Activated T-helper 1 cell treated with Interleukin-2 at 50 U/mL for 16 hours (primary cell): ENCODE data around the gene PANK1.
"Not testable (repeated sequence)": the region's sequence is repeated elsewhere in the genome, so short reads cannot be mapped to it uniquely, and the experiment has no call there.

Experiments
- DNase-seq: peaks from one replicate; pipeline ENCODE4 v3.0.0-alpha.2; 2020; ENCODE audit warnings: low read depth

PANK1 gene

GRCh38 chr10:89566992-89567391 lies 78.0 kb downstream of the PANK1 start:
- DNase-seq = no peak

GRCh38 chr10:89566095-89566950 lies 78.7 kb downstream of the PANK1 start:
- DNase-seq = no peak

GRCh38 chr10:89565180-89565579 lies 79.9 kb downstream of the PANK1 start:
- DNase-seq = no peak

GRCh38 chr10:89563861-89564478 lies 81.1 kb downstream of the PANK1 start:
- DNase-seq = no peak

- DNase-seq = no peak
These were observed 81.7 kb downstream of the PANK1 start for GRCh38 chr10:89563311-89563710.

- DNase-seq = no peak
These were observed 88.4 kb downstream of the PANK1 start for GRCh38 chr10:89556600-89556999.

- DNase-seq = no peak
These were observed 89.2 kb downstream of the PANK1 start for GRCh38 chr10:89555688-89556445.

GRCh38 chr10:89554433-89554832 lies 90.6 kb downstream of the PANK1 start:
- no peak for DNase-seq

GRCh38 chr10:89553064-89553734 lies 91.8 kb downstream of the PANK1 start:
- DNase-seq = no peak

- no peak for DNase-seq
These were observed 92.8 kb downstream of the PANK1 start for GRCh38 chr10:89552213-89552612.

- DNase-seq = no peak
These were observed 94.5 kb downstream of the PANK1 start for GRCh38 chr10:89550509-89550908.

- DNase-seq = no peak
These were observed 95.5 kb downstream of the PANK1 start for GRCh38 chr10:89549510-89549909.

GRCh38 chr10:89548673-89549072 lies 96.4 kb downstream of the PANK1 start:
- no peak for DNase-seq

- DNase-seq = no peak
These were observed 97.1 kb downstream of the PANK1 start for GRCh38 chr10:89547853-89548513.

- DNase-seq = not testable (repeated sequence)
These were observed 98.4 kb downstream of the PANK1 start for GRCh38 chr10:89546651-89547050.

GRCh38 chr10:89543841-89544240 lies 101.2 kb downstream of the PANK1 start:
- no peak for DNase-seq

GRCh38 chr10:89540420-89540949 lies 104.6 kb downstream of the PANK1 start:
- DNase-seq = no peak

- no peak for DNase-seq
These were observed 107.7 kb downstream of the PANK1 start for GRCh38 chr10:89537364-89537763.

- no peak for DNase-seq
These were observed 109.1 kb downstream of the PANK1 start for GRCh38 chr10:89536013-89536354.

GRCh38 chr10:89535171-89536012 lies 109.7 kb downstream of the PANK1 start, which contains the start of gene SLC16A12:
Gene SLC16A12 (minus strand): TSS chr10:89535594. CDS start chr10:89462578, 73,016 bp downstream.
- DNase-seq = no peak

- DNase-seq = no peak
These were observed 110.2 kb downstream of the PANK1 start for GRCh38 chr10:89534826-89535166.
